Uterus (tissue), 4 donors: Measurements from ENCODE around the gene SSBP3. TPM values are rescaled to one million over a fixed set of nuclear protein-coding genes. Genes with fewer than 3 reads are reported as not detected.

Source experiments
- DNase-seq, 2 donors: peaks; one replicate each; pipeline ENCODE4 v3.0.0-alpha.2; 2019 to 2020
- H3K27ac ChIP-seq, 2 donors: fragments of 200-600 bp; sonication (generic); 1 replicate in 1 of 2; 2 replicates in 1 of 2; pipeline ENCODE4 v1.5.1; 2016 to 2018
- H3K27me3 ChIP-seq, 2 donors: fragments of 200-600 bp; sonication (generic); one replicate each; pipeline ENCODE4 v1.5.1; 2018 to 2019; ENCODE audit warnings: control low read depth in 1 of 2
- H3K36me3 ChIP-seq, 2 donors: fragments of 200-600 bp; sonication (generic); one replicate each; pipeline ENCODE4 v1.5.1; 2019; ENCODE audit warnings: control low read depth in 1 of 2
- H3K4me1 ChIP-seq, 2 donors: fragments of 200-600 bp; sonication (generic); one replicate each; pipeline ENCODE4 v1.5.1; 2018 to 2019; ENCODE audit warnings: control low read depth in 1 of 2
- H3K4me3 ChIP-seq, 2 donors: fragments of 200-600 bp; sonication (generic); 1 replicate in 1 of 2; 2 replicates in 1 of 2; pipeline ENCODE4 v1.5.1; 2018 to 2019; ENCODE audit warnings: mild to moderate bottlenecking in 1 of 2
- H3K9me3 ChIP-seq, 2 donors: fragments of 200-600 bp; sonication (generic); one replicate each; pipeline ENCODE4 v1.5.1; 2019; ENCODE audit warnings: control low read depth in 1 of 2
- POLR2A ChIP-seq, 2 donors: fragments of 450-650 bp; IDR thresholded peaks; one replicate each; pipeline ENCODE4 v1.6.1; 2016; ENCODE audit warnings: antibody characterized with exemption in 2 of 2, mild to moderate bottlenecking in 1 of 2, moderate library complexity in 1 of 2
- intact Hi-C: fragments of 100-400 bp; cut with DNase I; formaldehyde crosslinking; loops from one replicate; pipeline ENCODE4 v1.15.1; 2023; ENCODE audit warnings: low total_unique reads
- total RNA-seq, 4 donors: library from RNA; depleted of rRNA in 3 of 4; stranded (reverse); fragments of >200 nt in 3 of 4; gene quantifications; one replicate each; pipeline versions ENCODE4 v1.1.0 to v1.2.4, GENCODE V29; 2014 to 2023
- TF ChIP-seq, protein P1 (sequence below), 4 experiments: fragments of 200-600 bp in 2 of 4; fragments of 450-650 bp in 2 of 4; sonication (generic) in 2 of 4; IDR thresholded peaks; one replicate each; pipeline ENCODE4 v1.5.1; 2016 to 2019; ENCODE audit warnings: antibody characterized with exemption in 4 of 4, mild to moderate bottlenecking in 2 of 4, moderate library complexity in 1 of 4
- donor health status: DM: yes; HTN: yes; CAD: no.

SSBP3 gene
- total RNA-seq, 4 donors from 2014 or later, result 19.7 to 125 (median 31.4) TPM

DNA sequence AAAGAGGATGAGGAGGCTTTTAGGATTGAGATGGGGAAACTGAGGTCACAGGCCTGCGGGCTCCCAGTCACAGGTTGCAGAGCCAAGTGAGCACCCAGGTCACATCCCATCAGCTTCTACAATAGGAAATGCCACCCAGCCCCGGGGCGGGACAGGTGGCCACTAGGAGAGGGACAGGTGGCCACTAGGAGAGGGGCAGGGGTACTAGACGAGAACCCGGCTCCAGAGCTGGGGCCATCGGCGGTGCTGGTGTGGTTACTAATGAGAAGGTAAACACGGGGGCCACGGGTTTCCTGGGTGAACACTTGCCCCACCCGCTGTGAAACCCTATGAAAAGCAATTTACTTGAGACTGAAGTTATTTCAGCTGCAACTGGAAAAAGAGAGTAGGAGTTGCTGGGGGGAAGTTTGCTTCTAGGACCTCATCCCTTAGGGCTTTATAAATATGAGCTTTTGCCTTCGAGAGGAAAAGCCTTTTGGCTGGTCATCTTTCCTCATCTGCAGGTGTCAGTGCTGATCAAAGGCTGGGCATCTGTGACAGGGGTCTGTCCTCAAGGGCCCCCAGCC, 153.7 kb downstream of the SSBP3 start:
- DNase-seq, result no peak
- no peak overlapping the region for H3K4me3 ChIP-seq
- no peaks in the 10 kb centered on the region for H3K9me3 ChIP-seq
- intact Hi-C loops, result no loop called here
- H3K27me3 ChIP-seq, result no peaks in the 10 kb centered on the region
- no peak overlapping the region for H3K27ac ChIP-seq
- no peaks in the 10 kb centered on the region for H3K36me3 ChIP-seq
- peaks cover 0 to 9% of the 10 kb centered on the region in 2 donors for H3K4me1 ChIP-seq
- TF ChIP-seq, protein P1, sequence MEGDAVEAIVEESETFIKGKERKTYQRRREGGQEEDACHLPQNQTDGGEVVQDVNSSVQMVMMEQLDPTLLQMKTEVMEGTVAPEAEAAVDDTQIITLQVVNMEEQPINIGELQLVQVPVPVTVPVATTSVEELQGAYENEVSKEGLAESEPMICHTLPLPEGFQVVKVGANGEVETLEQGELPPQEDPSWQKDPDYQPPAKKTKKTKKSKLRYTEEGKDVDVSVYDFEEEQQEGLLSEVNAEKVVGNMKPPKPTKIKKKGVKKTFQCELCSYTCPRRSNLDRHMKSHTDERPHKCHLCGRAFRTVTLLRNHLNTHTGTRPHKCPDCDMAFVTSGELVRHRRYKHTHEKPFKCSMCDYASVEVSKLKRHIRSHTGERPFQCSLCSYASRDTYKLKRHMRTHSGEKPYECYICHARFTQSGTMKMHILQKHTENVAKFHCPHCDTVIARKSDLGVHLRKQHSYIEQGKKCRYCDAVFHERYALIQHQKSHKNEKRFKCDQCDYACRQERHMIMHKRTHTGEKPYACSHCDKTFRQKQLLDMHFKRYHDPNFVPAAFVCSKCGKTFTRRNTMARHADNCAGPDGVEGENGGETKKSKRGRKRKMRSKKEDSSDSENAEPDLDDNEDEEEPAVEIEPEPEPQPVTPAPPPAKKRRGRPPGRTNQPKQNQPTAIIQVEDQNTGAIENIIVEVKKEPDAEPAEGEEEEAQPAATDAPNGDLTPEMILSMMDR (IDR thresholded peaks at IDR 0.05), result no peak
- TF ChIP-seq POLR2A (IDR thresholded peaks at IDR 0.05), result no peak

DNA sequence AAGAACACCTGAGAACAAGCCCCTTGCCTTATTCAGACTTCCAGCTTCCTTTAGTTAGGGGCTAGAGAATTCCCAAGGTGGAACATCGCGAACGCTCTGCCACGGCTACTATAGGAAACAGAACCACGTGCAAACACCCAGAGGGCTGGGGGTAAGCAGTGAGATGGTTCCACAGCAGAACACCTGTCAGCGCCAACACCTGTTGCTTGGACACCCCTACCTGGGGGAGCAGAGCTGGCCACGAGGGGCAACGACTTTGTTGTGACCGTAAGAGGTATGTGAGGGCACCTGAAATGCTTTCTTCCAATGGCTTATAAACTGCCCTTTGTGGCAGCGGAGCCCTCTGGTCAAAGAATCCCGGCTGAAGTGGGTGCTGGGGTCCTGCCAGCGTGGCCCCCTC, 155.5 kb downstream of the SSBP3 start:
- intact Hi-C loops, result no loop called here
- H3K36me3 ChIP-seq, result no peaks in the 10 kb centered on the region
- H3K9me3 ChIP-seq, result no peaks in the 10 kb centered on the region
- no peaks in the 10 kb centered on the region for H3K27me3 ChIP-seq
- peaks cover 0 to 9% of the 10 kb centered on the region in 2 donors for H3K4me1 ChIP-seq
- no peak overlapping the region for H3K4me3 ChIP-seq
- no peak for TF ChIP-seq POLR2A (IDR thresholded peaks at IDR 0.05)
- TF ChIP-seq, protein P1 (IDR thresholded peaks at IDR 0.05), result no peak
- no peak for DNase-seq
- no peak overlapping the region for H3K27ac ChIP-seq

DNA sequence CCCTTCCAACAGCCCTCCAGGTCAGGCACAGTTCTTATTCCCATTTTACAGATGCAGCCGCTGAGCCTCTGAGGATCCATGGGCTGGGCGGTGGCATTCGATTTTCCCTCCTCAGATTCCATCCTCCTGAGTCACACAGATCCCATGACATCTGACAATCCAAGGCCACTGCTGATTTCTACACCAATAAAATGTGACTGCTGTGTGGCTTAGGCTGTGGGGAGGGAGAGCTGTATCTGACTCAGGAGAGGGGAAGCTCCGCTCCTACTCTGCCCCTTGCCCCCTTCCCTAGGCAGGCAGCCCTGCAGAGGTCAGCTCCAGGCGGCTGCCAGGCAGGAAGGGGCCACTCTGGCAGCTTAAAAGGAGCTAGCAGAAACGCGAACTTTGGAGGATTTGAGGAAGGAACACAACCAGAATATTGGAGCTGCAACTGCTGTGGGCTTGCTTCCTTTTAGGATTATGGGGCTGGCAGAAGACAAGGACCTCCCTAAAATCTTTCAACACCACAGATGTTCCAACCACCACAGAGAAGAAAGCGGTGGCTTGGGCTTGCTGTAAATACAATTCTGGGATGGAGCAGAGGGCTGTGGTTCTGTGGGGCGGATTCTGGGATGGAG, 156.3 kb downstream of the SSBP3 start:
- Histone ChIP-seq H3K9me3 (no peaks in the 10 kb centered on the region), H3K36me3 (no peaks in the 10 kb centered on the region), H3K27me3 (no peaks in the 10 kb centered on the region), H3K4me1 (peaks cover 0 to 9% of the 10 kb centered on the region in 2 donors), H3K4me3 (no peak overlapping the region), H3K27ac (no peak overlapping the region)
- no peak for TF ChIP-seq POLR2A (IDR thresholded peaks at IDR 0.05)
- TF ChIP-seq, protein P1 (IDR thresholded peaks at IDR 0.05), result no peak
- intact Hi-C loops, result no loop called here
- DNase-seq, result no peak

DNA sequence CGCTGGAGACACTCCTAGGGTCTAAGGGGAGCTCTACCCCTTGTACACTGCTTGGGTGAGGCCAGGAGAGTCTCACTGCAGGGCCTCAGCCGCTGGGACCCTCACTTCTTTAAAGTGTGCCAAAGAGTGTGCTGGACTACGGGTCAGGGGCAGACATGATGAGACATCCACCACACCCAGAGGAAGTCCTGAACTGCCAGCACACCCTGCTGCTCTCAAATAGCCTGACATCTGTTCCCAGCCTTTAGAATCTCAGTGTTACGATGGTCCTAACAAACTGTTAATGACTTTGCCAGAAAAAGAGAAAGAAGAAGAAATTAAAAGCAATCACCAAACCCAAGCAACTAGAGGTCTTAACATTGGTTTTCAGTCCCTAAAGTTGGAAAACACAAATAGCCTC, 157.2 kb downstream of the SSBP3 start:
- H3K36me3 ChIP-seq, result no peaks in the 10 kb centered on the region
- DNase-seq, result no peak

More for the DNA sequence above, 157.2 kb downstream of the SSBP3 start:
- H3K4me3 ChIP-seq, result no peak overlapping the region
- H3K9me3 ChIP-seq, result no peaks in the 10 kb centered on the region
- no peak overlapping the region for H3K27ac ChIP-seq
- H3K27me3 ChIP-seq, result no peaks in the 10 kb centered on the region
- H3K4me1 ChIP-seq, result peaks cover 0 to 1% of the 10 kb centered on the region in 2 donors
- TF ChIP-seq POLR2A (IDR thresholded peaks at IDR 0.05), result no peak
- TF ChIP-seq, protein P1 (IDR thresholded peaks at IDR 0.05), result no peak
- intact Hi-C loops, result no loop called here
